ENCODE data around the gene ALDH3B2.
"Not testable (repeated sequence)": the region's sequence is repeated elsewhere in the genome, so short reads cannot be mapped to it uniquely, and the experiment has no call there.

DNA sequence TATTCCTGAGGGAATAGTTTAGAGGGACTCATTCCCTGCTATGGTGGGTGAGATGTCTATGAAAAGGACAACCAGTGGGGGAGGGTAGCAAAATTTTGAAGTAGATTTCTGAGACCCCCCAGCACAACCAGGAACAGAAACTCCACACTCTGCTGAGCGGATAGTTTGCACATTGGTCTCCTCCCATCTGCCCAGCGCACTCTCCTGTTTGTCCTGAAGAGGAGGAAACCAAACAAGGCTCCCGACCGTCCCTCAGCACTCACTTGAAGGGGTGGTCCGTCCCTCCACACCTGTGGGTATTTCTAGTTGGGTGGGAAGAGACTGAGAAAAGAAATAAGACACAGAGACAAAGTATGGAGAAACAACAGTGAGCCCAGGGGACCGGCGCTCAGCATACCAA lies 41.8 kb upstream of the ALDH3B2 start:
- TF ChIP-seq, protein P1, sequence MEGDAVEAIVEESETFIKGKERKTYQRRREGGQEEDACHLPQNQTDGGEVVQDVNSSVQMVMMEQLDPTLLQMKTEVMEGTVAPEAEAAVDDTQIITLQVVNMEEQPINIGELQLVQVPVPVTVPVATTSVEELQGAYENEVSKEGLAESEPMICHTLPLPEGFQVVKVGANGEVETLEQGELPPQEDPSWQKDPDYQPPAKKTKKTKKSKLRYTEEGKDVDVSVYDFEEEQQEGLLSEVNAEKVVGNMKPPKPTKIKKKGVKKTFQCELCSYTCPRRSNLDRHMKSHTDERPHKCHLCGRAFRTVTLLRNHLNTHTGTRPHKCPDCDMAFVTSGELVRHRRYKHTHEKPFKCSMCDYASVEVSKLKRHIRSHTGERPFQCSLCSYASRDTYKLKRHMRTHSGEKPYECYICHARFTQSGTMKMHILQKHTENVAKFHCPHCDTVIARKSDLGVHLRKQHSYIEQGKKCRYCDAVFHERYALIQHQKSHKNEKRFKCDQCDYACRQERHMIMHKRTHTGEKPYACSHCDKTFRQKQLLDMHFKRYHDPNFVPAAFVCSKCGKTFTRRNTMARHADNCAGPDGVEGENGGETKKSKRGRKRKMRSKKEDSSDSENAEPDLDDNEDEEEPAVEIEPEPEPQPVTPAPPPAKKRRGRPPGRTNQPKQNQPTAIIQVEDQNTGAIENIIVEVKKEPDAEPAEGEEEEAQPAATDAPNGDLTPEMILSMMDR (IDR thresholded peaks at IDR 0.05): not testable (repeated sequence)
- not testable (repeated sequence) for TF ChIP-seq POLR2A (IDR thresholded peaks at IDR 0.05)
